Left lung (tissue), 10 donors: ENCODE data around the gene GNG7. TPM values are rescaled to one million over a fixed set of nuclear protein-coding genes. Genes with fewer than 3 reads are reported as not detected.

Experiments used
- ATAC-seq: fragments of 200-7000 bp; cut with Tn5 transposase; one replicate; pipeline ENCODE4 v1.9.1; 2020; ENCODE audit warnings: moderate library complexity
- DNase-seq, 4 donors: peaks; one replicate each; pipeline ENCODE4 v3.0.0-alpha.2; 2013 to 2020
- H3K27ac ChIP-seq, 2 donors: fragments of 200-600 bp; sonication (generic) in 1 of 2; one replicate each; pipeline versions ENCODE4 v1.5.0 to v1.8.0; 2020 to 2021
- H3K27me3 ChIP-seq, 2 donors: fragments of 200-600 bp; sonication (generic) in 1 of 2; one replicate each; pipeline versions ENCODE4 v1.5.0 to v1.8.0; 2020 to 2021
- H3K36me3 ChIP-seq, 2 donors: fragments of 200-600 bp; sonication (generic) in 1 of 2; one replicate each; pipeline versions ENCODE4 v1.5.0 to v1.8.0; 2020 to 2021
- H3K4me1 ChIP-seq, 2 donors: fragments of 200-600 bp; one replicate each; pipeline ENCODE4 v1.8.0; 2021
- H3K4me3 ChIP-seq, 2 donors: fragments of 200-600 bp; sonication (generic) in 1 of 2; one replicate each; pipeline versions ENCODE4 v1.5.0 to v1.8.0; 2020 to 2021; ENCODE audit warnings: mild to moderate bottlenecking in 1 of 2
- H3K9me3 ChIP-seq, 2 donors: fragments of 200-600 bp; sonication (generic) in 1 of 2; one replicate each; pipeline versions ENCODE4 v1.5.0 to v1.8.0; 2020 to 2021
- CTCF ChIP-seq, 2 donors: fragments of 200-600 bp; sonication (generic) in 1 of 2; IDR thresholded peaks; one replicate each; pipeline versions ENCODE4 v1.5.0 to v1.8.0; 2021; ENCODE audit warnings: antibody characterized with exemption in 2 of 2
- intact Hi-C, 2 donors: fragments of 100-400 bp; cut with DNase I; formaldehyde crosslinking; loops; one replicate each; pipeline versions ENCODE4 v1.11.2 to v1.14.2; 2022
- polyA plus RNA-seq, 6 donors: library from polyadenylated mRNA; unstranded; fragments of 120-200 nt; gene quantifications; one replicate each; pipeline ENCODE4 v1.2.1, GENCODE V29; 2013; ENCODE audit not compliant: insufficient read length in 6 of 6
- total RNA-seq, 2 donors: library from RNA; stranded (reverse); fragmentation: NEBNext Ultra II Directional; extraction: Animal tissue kit (Norgen Biotek cat#: 25700); gene quantifications; one replicate each; pipeline ENCODE4 v1.2.1, GENCODE V29; 2021
- donor health status: DM: no; HTN: yes; CAD: no.
- donor health status: DM: no; HTN: no; CAD: no.

Gene GNG7
- total and polyA plus RNA-seq, 8 donors = 3.8 to 7.1 (median 5.5) TPM

- Histone ChIP-seq H3K9me3 (no peaks in the 10 kb centered on the region), H3K36me3 (no peaks in the 10 kb centered on the region), H3K27ac (no peak overlapping the region), H3K4me1 (peaks cover 2 to 8% of the 10 kb centered on the region in 2 donors), H3K4me3 (no peak overlapping the region), H3K27me3 (peaks cover 22 to 95% of the 10 kb centered on the region in 2 donors)
- TF ChIP-seq CTCF (IDR thresholded peaks at IDR 0.05) = no peak
- DNase-seq (peak in 2 of 4 donors; percentile 65 to 85), ATAC-seq (peak; percentile 93)
- intact Hi-C loops = no loop called here
Observed at GRCh38 chr19:2722541-2723344, 20.2 kb upstream of the GNG7 start.

- Histone ChIP-seq H3K27me3 (peaks cover 22 to 93% of the 10 kb centered on the region in 2 donors), H3K36me3 (no peaks in the 10 kb centered on the region), H3K4me3 (peak overlapping the region; percentile 9 to 17), H3K4me1 (peaks cover 2 to 8% of the 10 kb centered on the region in 2 donors), H3K9me3 (no peaks in the 10 kb centered on the region), H3K27ac (no peak overlapping the region)
- DNase-seq = no peak
- no peak for TF ChIP-seq CTCF (IDR thresholded peaks at IDR 0.05)
- no peak for ATAC-seq
- intact Hi-C loops = no loop called here
Observed at GRCh38 chr19:2721570-2722540, 19.4 kb upstream of the GNG7 start.

GRCh38 chr19:2720777-2721569 lies 18.5 kb upstream of the GNG7 start, which contains the start of gene DIRAS1:
DIRAS1 (minus strand) TSS chr19:2721372; CDS start chr19:2717806, 3,566 bp downstream.
- H3K4me3 ChIP-seq = peak within 1 kb of the TSS; percentile 9 to 17
- no peak for DNase-seq
- ATAC-seq = no peak
- H3K27ac ChIP-seq = no peak within 1 kb of the TSS
- H3K4me1 ChIP-seq = peaks cover 2 to 8% of the 10 kb centered on the region in 2 donors
- H3K9me3 ChIP-seq = no peaks in the 10 kb centered on the region
- peaks cover 22 to 84% of the 10 kb centered on the region in 2 donors for H3K27me3 ChIP-seq
- intact Hi-C loops = no loop called here
- H3K36me3 ChIP-seq = no peaks in the 10 kb centered on the region
- TF ChIP-seq CTCF (IDR thresholded peaks at IDR 0.05) = no peak

- intact Hi-C loops = no loop called here
- H3K27ac ChIP-seq = no peak overlapping the region
- TF ChIP-seq CTCF (IDR thresholded peaks at IDR 0.05) = no peak
- H3K4me1 ChIP-seq = peaks cover 2 to 8% of the 10 kb centered on the region in 2 donors
- H3K9me3 ChIP-seq = peaks cover 0 to 6% of the 10 kb centered on the region in 2 donors
- no peak for ATAC-seq
- H3K4me3 ChIP-seq = no peak overlapping the region
- H3K36me3 ChIP-seq = no peaks in the 10 kb centered on the region
- peaks cover 22 to 76% of the 10 kb centered on the region in 2 donors for H3K27me3 ChIP-seq
- no peak for DNase-seq
Observed at GRCh38 chr19:2719920-2720776, 17.7 kb upstream of the GNG7 start.
